ENCODE data around the gene GCH1.

The GCH1 gene

DNA sequence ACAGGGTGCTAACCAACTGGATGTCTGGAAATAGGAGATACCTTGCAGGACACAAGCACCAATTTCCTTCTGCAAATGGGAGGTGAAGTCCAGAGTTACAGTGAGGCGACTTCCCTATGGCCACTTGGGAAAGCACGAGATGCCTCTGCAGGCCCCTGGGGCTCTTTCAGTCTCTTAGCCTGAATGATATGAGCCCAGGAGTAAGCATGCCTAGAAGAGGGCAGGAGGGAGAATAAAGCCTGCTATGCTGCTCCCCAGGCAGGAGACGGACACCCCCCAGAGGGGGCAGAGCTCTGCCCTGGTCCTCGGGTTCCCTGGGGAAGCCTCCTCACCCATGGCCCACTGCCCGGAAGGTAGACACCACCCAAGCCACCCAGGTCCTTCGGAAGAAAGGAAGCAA, 105.1 kb downstream of the GCH1 start:
- DNase-seq (ENCODE audit: low read depth in 2 of 2): no peak

DNA sequence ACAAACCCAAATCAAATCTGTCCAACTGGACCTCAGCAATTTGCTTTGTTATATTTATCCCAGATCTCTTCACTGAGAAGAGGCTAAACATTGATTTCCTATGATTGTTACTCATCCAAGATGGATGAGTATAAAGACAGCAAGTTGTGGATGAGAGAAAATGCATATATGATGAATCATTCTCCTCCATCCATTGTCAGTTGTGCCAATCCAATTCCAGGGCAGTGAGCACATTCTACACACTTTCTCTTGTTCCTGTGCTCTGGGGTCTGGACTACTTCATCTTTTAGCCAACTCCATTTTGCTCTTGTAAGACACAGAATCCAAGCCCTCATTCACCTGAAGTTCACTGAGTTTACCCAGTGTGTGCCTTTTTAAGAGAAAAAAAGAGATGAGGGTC, 105.7 kb downstream of the GCH1 start:
- no peak for DNase-seq (ENCODE audit: low read depth in 2 of 2)

DNA sequence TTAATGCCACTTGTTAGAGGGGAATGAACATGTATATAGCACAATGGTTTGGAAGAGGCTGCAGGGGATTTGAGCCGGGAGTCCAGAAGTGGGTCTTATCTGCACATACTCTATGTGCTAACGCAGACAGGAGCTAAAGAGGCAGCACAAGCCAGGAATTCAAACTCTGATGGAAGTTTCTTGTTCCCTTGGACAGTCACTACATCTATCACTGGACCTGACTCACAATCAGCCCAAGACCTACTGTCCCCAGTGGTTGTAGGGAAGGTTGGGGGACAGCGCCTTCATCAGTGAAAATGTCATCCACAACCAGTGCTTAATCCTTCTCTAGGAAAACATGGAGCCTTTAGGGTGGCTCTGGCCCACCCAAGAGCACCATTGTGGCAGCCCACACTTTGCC, 107.8 kb downstream of the GCH1 start:
- no peak for DNase-seq (ENCODE audit: low read depth in 2 of 2)

DNA sequence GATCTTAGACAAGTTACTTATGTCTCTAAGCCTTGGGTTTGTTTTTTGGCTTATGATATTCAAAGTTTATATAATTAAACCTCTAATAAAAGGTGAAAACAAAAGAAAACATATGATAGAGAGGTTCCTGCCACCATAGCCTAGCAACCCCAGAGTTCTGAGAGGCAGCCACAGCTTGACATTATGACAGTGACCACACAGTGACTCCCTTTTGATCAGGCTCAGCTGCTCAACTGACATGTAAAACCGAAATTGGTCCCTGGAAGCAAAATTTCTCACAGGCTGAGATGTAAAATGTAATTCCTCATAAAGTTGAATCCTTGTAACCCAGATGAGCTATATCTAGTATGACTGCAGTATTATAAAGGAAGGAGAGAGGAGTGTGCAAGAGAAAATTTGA, 108.5 kb downstream of the GCH1 start:
- DNase-seq (ENCODE audit: low read depth in 2 of 2): no peak

DNA sequence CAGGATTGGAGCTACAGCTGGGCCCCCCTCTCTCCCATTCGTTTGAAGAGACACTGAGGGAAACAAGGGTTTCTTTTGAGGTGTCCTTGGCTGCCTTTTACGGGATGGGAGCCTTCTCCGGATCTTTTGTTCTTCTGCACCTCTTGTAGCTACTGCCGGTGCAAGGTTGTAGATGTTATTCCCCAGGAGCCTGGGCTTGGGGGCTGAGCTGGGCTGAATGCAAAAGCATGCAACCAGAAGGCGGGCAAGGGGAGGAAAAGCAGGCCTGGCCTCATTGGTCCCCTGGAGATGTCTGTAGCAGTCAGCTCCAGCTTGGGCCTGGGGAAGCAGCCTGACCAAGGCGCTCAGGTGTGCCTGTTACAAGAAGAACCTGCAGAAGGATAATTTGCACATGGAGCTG, 110.3 kb downstream of the GCH1 start:
- no peak for DNase-seq (ENCODE audit: low read depth in 2 of 2)

Measured in stimulated activated CD8-positive, alpha-beta memory T cell treated with anti-CD3 and anti-CD28 coated beads, Interleukin-7, amount 100 ng/mL, for 1 hour (primary cell).